OCI-LY1 (cell line): Measurements from ENCODE around the gene GALNT2.

ENCODE experiments used
- H2AFZ ChIP-seq: fragments of 200-600 bp; sonication (generic), shearing (Covaris generic); 2 replicates; pipeline ENCODE4 v1.6.0; 2014; ENCODE audit warnings: antibody characterized with exemption, mild to moderate bottlenecking, low read length
- H3F3A ChIP-seq: fragments of 200-600 bp; sonication (generic), shearing (Covaris generic); 2 replicates; pipeline ENCODE4 v1.6.0; 2014; ENCODE audit warnings: mild to moderate bottlenecking, antibody characterized with exemption, low read length, moderate library complexity; ENCODE audit not compliant: insufficient read depth
- H3K27ac ChIP-seq: fragments of 200-600 bp; sonication (generic); 2 replicates; pipeline ENCODE4 v1.5.1; 2014; ENCODE audit warnings: low read length, mixed run types, mild to moderate bottlenecking, low read depth; ENCODE audit not compliant: poor library complexity, severe bottlenecking
- H3K27me3 ChIP-seq: fragments of 200-600 bp; sonication (generic); 2 replicates; pipeline ENCODE4 v1.6.0; 2014; ENCODE audit warnings: antibody characterized with exemption, mild to moderate bottlenecking, low read length, moderate library complexity; ENCODE audit not compliant: insufficient read depth
- H3K36me3 ChIP-seq: fragments of 200-600 bp; sonication (generic); 2 replicates; pipeline ENCODE4 v1.6.1; 2014; ENCODE audit warnings: mild to moderate bottlenecking, antibody characterized with exemption, low read length, moderate library complexity, mixed read lengths; ENCODE audit not compliant: insufficient read depth
- H3K4me1 ChIP-seq: fragments of 200-600 bp; sonication (generic); 2 replicates; pipeline ENCODE4 v1.5.1; 2014; ENCODE audit warnings: mild to moderate bottlenecking, low read length, moderate library complexity; ENCODE audit not compliant: insufficient read depth, severe bottlenecking
- H3K4me2 ChIP-seq: fragments of 200-600 bp; sonication (generic), shearing (Covaris generic); 2 replicates; pipeline ENCODE4 v1.6.1; 2014; ENCODE audit warnings: low read length
- H3K4me3 ChIP-seq: fragments of 200-600 bp; sonication (generic); 2 replicates; pipeline ENCODE4 v1.5.1; 2014; ENCODE audit warnings: low read length, low read depth, mild to moderate bottlenecking, mixed read lengths; ENCODE audit not compliant: poor library complexity, severe bottlenecking
- H3K79me2 ChIP-seq: fragments of 200-600 bp; shearing (Covaris generic); 2 replicates; pipeline ENCODE4 v1.6.1; 2016; ENCODE audit warnings: mixed run types, low read length, mixed read lengths; ENCODE audit not compliant: insufficient read depth
- H3K9ac ChIP-seq: fragments of 200-600 bp; sonication (generic), shearing (Covaris generic); 2 replicates; pipeline ENCODE4 v1.6.1; 2014; ENCODE audit warnings: mild to moderate bottlenecking, low read length, mixed read lengths
- H3K9me2 ChIP-seq: fragments of 200-600 bp; sonication (generic), shearing (Covaris generic); 2 replicates; pipeline ENCODE4 v1.6.1; 2014; ENCODE audit warnings: low read depth, mild to moderate bottlenecking, low read length, mixed read lengths
- H3K9me3 ChIP-seq: fragments of 200-600 bp; shearing (Covaris generic); 2 replicates; pipeline ENCODE4 v1.6.1; 2014; ENCODE audit warnings: low read length, mixed read lengths
- H4K20me1 ChIP-seq: fragments of 200-600 bp; sonication (generic), shearing (Covaris generic); 2 replicates; pipeline ENCODE4 v1.6.0; 2016; ENCODE audit warnings: mild to moderate bottlenecking, low read length; ENCODE audit not compliant: insufficient read depth
- EZH2 ChIP-seq: fragments of 200-600 bp; sonication (generic), shearing (Covaris generic); IDR thresholded peaks from 2 replicates; pipeline ENCODE4 v1.8.0; 2017; ENCODE audit warnings: borderline replicate concordance, mixed run types, mild to moderate bottlenecking, antibody characterized with exemption, low read length, moderate library complexity, mixed read lengths
- TF ChIP-seq, protein P1 (sequence below): fragments of 200-600 bp; sonication (generic), shearing (Covaris generic); IDR thresholded peaks from 2 replicates; pipeline ENCODE4 v1.5.1; 2017; ENCODE audit warnings: mild to moderate bottlenecking, antibody characterized with exemption, low read length, moderate library complexity, mixed read lengths

Gene GALNT2

GRCh38 chr1:230137337-230137815 is 70.3 kb downstream of the GALNT2 start:
- H3K4me2 ChIP-seq = peak overlapping the region; percentile 74
- peak overlapping the region; percentile 69 for H3K9ac ChIP-seq
- H3K9me2 ChIP-seq = no peaks in the 10 kb centered on the region
- H3K27me3 ChIP-seq = no peaks in the 10 kb centered on the region
- H3K4me3 ChIP-seq = peak overlapping the region; percentile 45
- no peak overlapping the region for H2AFZ ChIP-seq
- no peaks in the 10 kb centered on the region for H3K9me3 ChIP-seq
- peak overlapping the region; percentile 99 for H3K27ac ChIP-seq
- H3K79me2 ChIP-seq = peaks cover 21% of the 10 kb centered on the region
- no peaks in the 10 kb centered on the region for H3F3A ChIP-seq
- TF ChIP-seq, protein P1, sequence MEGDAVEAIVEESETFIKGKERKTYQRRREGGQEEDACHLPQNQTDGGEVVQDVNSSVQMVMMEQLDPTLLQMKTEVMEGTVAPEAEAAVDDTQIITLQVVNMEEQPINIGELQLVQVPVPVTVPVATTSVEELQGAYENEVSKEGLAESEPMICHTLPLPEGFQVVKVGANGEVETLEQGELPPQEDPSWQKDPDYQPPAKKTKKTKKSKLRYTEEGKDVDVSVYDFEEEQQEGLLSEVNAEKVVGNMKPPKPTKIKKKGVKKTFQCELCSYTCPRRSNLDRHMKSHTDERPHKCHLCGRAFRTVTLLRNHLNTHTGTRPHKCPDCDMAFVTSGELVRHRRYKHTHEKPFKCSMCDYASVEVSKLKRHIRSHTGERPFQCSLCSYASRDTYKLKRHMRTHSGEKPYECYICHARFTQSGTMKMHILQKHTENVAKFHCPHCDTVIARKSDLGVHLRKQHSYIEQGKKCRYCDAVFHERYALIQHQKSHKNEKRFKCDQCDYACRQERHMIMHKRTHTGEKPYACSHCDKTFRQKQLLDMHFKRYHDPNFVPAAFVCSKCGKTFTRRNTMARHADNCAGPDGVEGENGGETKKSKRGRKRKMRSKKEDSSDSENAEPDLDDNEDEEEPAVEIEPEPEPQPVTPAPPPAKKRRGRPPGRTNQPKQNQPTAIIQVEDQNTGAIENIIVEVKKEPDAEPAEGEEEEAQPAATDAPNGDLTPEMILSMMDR = no peak
- no peak for TF ChIP-seq EZH2
- no peaks in the 10 kb centered on the region for H4K20me1 ChIP-seq
- peaks cover 100% of the 10 kb centered on the region for H3K4me1 ChIP-seq
- peaks cover 5% of the 10 kb centered on the region; the same call in 1 of the 2 replicates for H3K36me3 ChIP-seq

DNA sequence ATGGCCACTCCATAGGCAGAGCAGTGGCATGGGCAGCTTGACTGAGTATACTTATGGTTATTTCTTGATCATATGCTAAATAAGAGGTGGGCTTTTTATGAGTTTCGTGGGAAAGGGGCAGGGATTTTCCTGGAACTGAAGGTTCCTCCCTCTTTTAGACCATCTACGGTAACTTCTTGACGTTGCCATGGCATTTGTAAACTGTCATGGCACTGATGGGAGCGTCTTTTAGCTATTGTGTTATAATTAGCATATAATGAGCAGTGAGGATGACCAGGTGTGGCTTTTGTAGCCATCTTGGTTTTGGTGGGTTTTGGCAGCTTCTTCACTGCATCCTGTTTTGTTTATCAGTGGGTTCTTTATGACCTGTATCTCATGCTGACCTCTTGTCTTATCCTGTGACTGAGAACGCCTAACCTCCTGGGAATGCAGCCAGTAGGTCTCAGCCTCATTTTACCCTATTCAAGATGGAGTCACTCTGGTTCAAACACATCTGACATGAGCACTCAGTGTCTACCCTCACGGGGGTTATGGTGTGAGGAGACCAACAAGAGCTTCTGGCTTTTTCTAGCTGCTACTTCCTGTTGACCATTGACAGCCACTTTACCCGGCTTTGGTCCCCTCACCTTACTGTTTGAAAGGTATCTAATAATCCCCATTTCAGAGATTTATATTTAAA is 71.7 kb downstream of the GALNT2 start:
- Histone ChIP-seq H3K27ac (peak overlapping the region; percentile 99), H3K9ac (no peak overlapping the region), H3K27me3 (no peaks in the 10 kb centered on the region), H4K20me1 (no peaks in the 10 kb centered on the region), H3F3A (no peaks in the 10 kb centered on the region), H2AFZ (no peak overlapping the region), H3K79me2 (peaks cover 18% of the 10 kb centered on the region), H3K9me3 (no peaks in the 10 kb centered on the region), H3K4me1 (peaks cover 100% of the 10 kb centered on the region), H3K4me3 (no peak overlapping the region), H3K9me2 (no peaks in the 10 kb centered on the region), H3K4me2 (no peak overlapping the region), H3K36me3 (peaks cover 5% of the 10 kb centered on the region; the same call in 1 of the 2 replicates)
- TF ChIP-seq, protein P1 = no peak
- TF ChIP-seq EZH2 = no peak

DNA sequence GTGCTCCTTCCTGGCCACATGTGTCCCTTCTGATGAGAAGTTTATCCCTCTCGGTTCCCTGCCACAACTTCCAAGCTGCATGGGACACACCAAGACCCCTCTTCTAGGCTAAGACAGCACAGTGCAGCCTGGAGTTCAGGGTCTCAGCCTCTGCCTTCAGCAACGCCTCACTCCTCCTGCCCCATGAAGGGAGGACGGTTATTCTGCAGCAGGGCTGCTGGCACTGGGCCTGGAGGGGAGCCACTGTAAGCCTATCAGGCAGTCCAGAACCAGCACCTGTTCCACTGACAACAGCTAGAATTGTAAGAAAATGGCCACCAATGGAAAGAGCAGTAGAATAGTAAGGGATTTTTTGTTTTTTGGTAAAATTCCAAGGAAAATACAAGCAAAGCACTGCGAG is 72.3 kb downstream of the GALNT2 start:
- no peaks in the 10 kb centered on the region for H3K9me2 ChIP-seq
- no peak overlapping the region for H3K4me3 ChIP-seq
- H3K79me2 ChIP-seq = peaks cover 18% of the 10 kb centered on the region
- H2AFZ ChIP-seq = no peak overlapping the region
- H3K27me3 ChIP-seq = no peaks in the 10 kb centered on the region
- no peaks in the 10 kb centered on the region for H3F3A ChIP-seq
- no peaks in the 10 kb centered on the region for H3K9me3 ChIP-seq
- H3K36me3 ChIP-seq = peaks cover 5% of the 10 kb centered on the region; the same call in 1 of the 2 replicates
- peak overlapping the region; percentile 99 for H3K27ac ChIP-seq
- H3K4me1 ChIP-seq = peaks cover 100% of the 10 kb centered on the region
- no peaks in the 10 kb centered on the region for H4K20me1 ChIP-seq
- H3K4me2 ChIP-seq = no peak overlapping the region
- TF ChIP-seq, protein P1 = no peak
- no peak for TF ChIP-seq EZH2
- H3K9ac ChIP-seq = no peak overlapping the region
